Measurements from ENCODE around the gene SH2D6. TPM values are rescaled to one million over a fixed set of nuclear protein-coding genes. Genes with fewer than 3 reads are reported as not detected.

Gene SH2D6
- total and polyA plus RNA-seq, 9 of the 15 experiments (the other 6 are each of a cell fraction or from before 2014, with no cell fraction given), result 0.07 to 0.76 (median 0.33) TPM; not detected in 2

DNA sequence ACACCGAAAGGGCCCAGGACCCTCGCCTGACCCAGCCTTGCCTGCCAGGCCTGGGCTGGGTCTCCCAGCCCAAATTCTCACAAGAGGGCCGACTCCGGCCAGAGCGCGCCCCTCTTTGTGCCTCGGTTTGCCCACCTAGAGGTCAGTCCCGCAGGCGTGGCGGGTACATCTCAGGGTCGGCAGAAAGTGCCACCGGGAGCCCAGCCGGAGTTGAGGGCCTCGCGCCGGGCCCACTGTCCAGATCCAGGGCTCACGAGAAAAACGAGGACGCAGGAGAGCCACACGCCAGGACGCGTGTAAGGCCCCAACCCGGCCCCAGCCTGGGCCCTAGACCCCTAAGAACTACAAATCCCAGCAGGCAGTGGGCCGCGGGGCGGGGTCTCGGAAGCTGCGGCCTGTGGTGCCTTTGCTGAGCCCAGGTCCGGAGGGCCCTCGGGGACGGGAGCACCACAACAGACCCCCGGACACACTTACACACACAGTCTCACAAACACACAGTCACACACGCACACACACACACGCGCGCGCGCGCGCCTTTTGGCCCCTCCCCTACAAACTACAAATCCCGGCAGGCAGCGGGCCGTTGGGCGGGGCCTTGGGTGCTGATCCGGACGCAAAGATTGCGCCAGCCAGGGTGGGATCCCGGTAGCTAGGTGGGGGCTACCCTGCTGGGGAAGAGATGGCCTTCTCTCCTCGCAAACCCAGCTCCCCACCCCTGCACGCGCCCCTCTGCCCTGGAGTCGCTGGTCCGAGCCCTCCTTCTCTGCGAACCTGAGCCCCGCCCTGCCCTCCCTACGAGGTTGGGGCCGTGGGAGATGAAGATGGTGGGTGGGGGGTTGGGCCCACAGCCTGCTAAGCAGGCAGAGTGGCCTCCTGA, at the start of gene SH2D6 (continued):
- TF ChIP-seq DACH1 (IDR thresholded peaks at IDR 0.05; ENCODE audit: partially characterized antibody) (no peak), YBX1 (IDR thresholded peaks at IDR 0.05) (no peak), BACH1 (tag; IDR thresholded peaks at IDR 0.05) (peak; percentile 54; the same call in 1 of the 2 replicates), RFX1 (IDR thresholded peaks at IDR 0.05) (no peak), ARID1B (IDR thresholded peaks at IDR 0.05) (no peak), NKRF (IDR thresholded peaks at IDR 0.05; ENCODE audit: borderline replicate concordance) (peak; percentile 59; the same call in 1 of the 2 replicates), OTX1 (CRISPR knock-in tag; IDR thresholded peaks at IDR 0.05) (peak; percentile 80; the same call in 1 of the 2 replicates), ZC3H4 (CRISPR knock-in tag; IDR thresholded peaks at IDR 0.05; ENCODE audit: borderline replicate concordance) (no peak), HNRNPH1 (optimal IDR thresholded peaks at IDR 0.05; ENCODE audit: low read depth, low read length) (no peak), SRSF9 (IDR thresholded peaks at IDR 0.05; ENCODE audit: borderline replicate concordance, low read depth, low read length) (no peak), PRPF4 (IDR thresholded peaks at IDR 0.05; ENCODE audit: insufficient read depth, low read depth, low read length, poor library complexity, severe bottlenecking) (no peak), ZNF134 (CRISPR knock-in tag; conservative IDR thresholded peaks at IDR 0.05) (no peak; the same call in none of the 2 replicates), RB1 (IDR thresholded peaks at IDR 0.05; ENCODE audit: low read depth) (no peak; the same call in 1 of the 2 replicates), ILF3 (IDR thresholded peaks at IDR 0.05; ENCODE audit: borderline replicate concordance) (no peak), ZNF76 (CRISPR knock-in tag; IDR thresholded peaks at IDR 0.05; ENCODE audit: borderline replicate concordance) (peak; percentile 89), HNRNPK (IDR thresholded peaks at IDR 0.05; ENCODE audit: low read depth, low read length, poor library complexity, severe bottlenecking) (no peak), BRD4 (IDR thresholded peaks at IDR 0.05) (peak; percentile 67), SMAD1 (IDR thresholded peaks at IDR 0.05; ENCODE audit: low read depth, low read length, partially characterized antibody) (peak; percentile 36), CEBPG (CRISPR knock-in tag; IDR thresholded peaks at IDR 0.05) (peak; percentile 83), CEBPG (tag; conservative IDR thresholded peaks at IDR 0.05 in 1 of 2, IDR thresholded peaks at IDR 0.05 in 1 of 2) (peak; percentile 59 to 84)
- TF ChIP-seq, protein P1, sequence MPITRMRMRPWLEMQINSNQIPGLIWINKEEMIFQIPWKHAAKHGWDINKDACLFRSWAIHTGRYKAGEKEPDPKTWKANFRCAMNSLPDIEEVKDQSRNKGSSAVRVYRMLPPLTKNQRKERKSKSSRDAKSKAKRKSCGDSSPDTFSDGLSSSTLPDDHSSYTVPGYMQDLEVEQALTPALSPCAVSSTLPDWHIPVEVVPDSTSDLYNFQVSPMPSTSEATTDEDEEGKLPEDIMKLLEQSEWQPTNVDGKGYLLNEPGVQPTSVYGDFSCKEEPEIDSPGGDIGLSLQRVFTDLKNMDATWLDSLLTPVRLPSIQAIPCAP (CRISPR knock-in tag; IDR thresholded peaks at IDR 0.05; ENCODE audit: borderline replicate concordance), result peak; percentile 65; the same call in 1 of the 2 replicates
- TF ChIP-seq, protein P2, sequence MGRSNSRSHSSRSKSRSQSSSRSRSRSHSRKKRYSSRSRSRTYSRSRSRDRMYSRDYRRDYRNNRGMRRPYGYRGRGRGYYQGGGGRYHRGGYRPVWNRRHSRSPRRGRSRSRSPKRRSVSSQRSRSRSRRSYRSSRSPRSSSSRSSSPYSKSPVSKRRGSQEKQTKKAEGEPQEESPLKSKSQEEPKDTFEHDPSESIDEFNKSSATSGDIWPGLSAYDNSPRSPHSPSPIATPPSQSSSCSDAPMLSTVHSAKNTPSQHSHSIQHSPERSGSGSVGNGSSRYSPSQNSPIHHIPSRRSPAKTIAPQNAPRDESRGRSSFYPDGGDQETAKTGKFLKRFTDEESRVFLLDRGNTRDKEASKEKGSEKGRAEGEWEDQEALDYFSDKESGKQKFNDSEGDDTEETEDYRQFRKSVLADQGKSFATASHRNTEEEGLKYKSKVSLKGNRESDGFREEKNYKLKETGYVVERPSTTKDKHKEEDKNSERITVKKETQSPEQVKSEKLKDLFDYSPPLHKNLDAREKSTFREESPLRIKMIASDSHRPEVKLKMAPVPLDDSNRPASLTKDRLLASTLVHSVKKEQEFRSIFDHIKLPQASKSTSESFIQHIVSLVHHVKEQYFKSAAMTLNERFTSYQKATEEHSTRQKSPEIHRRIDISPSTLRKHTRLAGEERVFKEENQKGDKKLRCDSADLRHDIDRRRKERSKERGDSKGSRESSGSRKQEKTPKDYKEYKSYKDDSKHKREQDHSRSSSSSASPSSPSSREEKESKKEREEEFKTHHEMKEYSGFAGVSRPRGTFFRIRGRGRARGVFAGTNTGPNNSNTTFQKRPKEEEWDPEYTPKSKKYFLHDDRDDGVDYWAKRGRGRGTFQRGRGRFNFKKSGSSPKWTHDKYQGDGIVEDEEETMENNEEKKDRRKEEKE (IDR thresholded peaks at IDR 0.05; ENCODE audit: borderline replicate concordance in 1 of 2, control insufficient read depth in 1 of 2, low read depth in 2 of 2, low read length in 1 of 2), result no peak

Data from K562 (cell line).